ENCODE data around the gene CCDC30.

GRCh38 chr1:42466030-42466429 lies 2.9 kb downstream of the CCDC30 start:
- TF ChIP-seq CREB1 (IDR thresholded peaks at IDR 0.05; ENCODE audit: low read depth) (no peak), MAX (IDR thresholded peaks at IDR 0.05) (no peak), EP300 (IDR thresholded peaks at IDR 0.05; ENCODE audit: borderline replicate concordance) (no peak), TAF1 (IDR thresholded peaks at IDR 0.05; ENCODE audit: low read depth) (no peak), TCF12 (IDR thresholded peaks at IDR 0.05; ENCODE audit: low read depth) (no peak), CEBPB (IDR thresholded peaks at IDR 0.05) (no peak), REST (IDR thresholded peaks at IDR 0.05; ENCODE audit: low read depth) (no peak), NFIC (IDR thresholded peaks at IDR 0.05) (no peak)

All from Ishikawa (cell line).